B cell (primary cell): Measurements from ENCODE around the gene DIP2A.

Experiments used
- EZH2 ChIP-seq: IDR thresholded peaks from 2 replicates; pipeline ENCODE4 v1.6.1; 2012; ENCODE audit warnings: borderline replicate concordance, low read depth, mild to moderate bottlenecking, moderate library complexity, low read length; ENCODE audit not compliant: insufficient read depth, poor library complexity, severe bottlenecking
- TF ChIP-seq, protein P1 (sequence below): fragments of 200-600 bp; IDR thresholded peaks from one replicate; pipeline ENCODE4 v1.8.0; 2022; ENCODE audit warnings: antibody characterized with exemption, mild to moderate bottlenecking

DNA sequence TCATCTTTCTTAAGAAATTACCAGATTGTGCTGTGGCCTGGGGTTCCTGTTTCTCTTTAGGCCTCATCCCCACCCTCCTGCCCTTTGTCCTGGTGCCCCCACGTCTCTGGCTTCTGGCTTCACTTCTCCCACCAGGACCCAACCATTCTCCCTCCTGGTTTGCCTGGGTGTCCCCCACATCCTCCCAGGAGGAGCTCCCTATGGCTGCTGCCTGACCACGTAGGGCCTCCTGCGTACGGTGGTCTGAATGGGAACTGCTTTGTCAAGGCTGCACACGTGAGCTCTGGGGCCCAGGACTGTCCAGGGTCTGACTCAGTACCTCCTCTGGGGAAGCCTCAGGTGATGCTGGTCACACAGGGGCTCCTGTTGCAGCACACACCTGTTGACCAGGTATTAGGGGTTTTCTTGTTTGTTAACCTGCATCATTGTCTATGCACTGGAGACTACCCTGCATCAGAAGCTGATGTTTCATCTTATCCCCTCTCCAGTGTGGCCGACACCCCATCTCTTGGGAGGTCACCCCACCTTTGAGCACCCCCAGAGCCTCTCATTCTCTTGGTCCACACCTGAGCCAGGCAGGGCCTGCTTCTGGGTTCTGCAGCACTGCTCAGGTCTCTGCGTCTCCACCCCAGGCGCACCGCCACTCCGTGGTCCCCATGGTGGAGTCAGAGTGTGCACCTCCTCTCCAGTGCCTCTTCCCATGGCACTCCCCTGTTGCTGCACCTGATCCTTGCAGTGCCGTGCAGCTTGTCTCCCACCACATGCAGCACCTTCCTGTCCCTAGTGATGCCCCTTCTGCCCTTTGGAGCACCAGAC is 80.4 kb downstream of the DIP2A start:
- TF ChIP-seq, protein P1, sequence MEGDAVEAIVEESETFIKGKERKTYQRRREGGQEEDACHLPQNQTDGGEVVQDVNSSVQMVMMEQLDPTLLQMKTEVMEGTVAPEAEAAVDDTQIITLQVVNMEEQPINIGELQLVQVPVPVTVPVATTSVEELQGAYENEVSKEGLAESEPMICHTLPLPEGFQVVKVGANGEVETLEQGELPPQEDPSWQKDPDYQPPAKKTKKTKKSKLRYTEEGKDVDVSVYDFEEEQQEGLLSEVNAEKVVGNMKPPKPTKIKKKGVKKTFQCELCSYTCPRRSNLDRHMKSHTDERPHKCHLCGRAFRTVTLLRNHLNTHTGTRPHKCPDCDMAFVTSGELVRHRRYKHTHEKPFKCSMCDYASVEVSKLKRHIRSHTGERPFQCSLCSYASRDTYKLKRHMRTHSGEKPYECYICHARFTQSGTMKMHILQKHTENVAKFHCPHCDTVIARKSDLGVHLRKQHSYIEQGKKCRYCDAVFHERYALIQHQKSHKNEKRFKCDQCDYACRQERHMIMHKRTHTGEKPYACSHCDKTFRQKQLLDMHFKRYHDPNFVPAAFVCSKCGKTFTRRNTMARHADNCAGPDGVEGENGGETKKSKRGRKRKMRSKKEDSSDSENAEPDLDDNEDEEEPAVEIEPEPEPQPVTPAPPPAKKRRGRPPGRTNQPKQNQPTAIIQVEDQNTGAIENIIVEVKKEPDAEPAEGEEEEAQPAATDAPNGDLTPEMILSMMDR: no peak
- no peak for TF ChIP-seq EZH2
